ENCODE measurements around the gene RIPK3.
A peak's percentile ranks its signal among the peaks of the same experiment; 100 is the strongest.

RIPK3 gene

DNA sequence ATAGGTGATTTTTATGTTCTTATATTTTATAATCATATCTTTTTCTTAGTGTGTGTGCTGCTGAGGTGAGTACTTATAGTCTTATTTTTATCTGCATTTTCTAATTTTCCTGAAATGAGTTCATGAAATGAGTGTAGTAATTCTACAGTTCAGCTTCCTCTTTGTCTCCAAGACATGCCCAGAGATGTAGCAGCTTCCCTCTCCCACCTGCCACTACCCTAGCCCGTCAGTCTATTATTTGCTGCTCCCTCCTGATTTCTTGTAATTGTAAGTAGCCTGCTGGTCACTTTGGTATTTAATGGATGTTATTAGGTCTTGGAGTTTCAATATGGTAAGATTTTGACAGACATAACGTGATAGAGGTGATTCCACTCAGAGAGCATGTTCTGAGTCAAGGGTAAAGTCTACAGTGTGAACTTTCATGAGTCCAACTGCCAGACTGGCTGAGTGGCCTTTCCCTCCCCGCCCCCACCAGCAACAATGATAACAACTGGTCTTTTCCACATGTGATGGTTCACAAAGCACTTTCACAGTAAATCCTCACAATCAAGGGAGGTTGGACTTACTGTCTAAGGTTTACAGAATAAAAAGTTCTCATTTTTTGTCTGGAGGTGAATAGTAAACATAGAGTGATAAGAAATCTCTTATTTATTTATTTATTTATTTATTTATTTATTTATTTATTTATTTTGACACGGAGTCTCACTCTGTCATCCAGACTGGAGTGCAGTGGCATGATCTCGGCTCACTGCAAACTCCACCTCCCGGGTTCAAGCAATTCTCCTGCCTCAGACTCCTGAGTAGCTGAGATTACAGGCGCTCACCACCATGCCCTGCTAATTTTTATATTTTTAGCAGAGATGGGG, 4.2 kb upstream of the RIPK3 start:
- Histone ChIP-seq H2AFZ (ENCODE audit: low read length, unreplicated experiment) (no peak overlapping the region), H3K4me3 (ENCODE audit: low read depth, low read length) (no peak overlapping the region), H3K36me3 (ENCODE audit: insufficient read depth, low read length) (no peaks in the 10 kb centered on the region), H3K27me3 (ENCODE audit: insufficient read depth, low read length) (peaks cover 14% of the 10 kb centered on the region), H3K79me2 (ENCODE audit: control insufficient read depth, insufficient read depth, low read length, unreplicated experiment) (no peaks in the 10 kb centered on the region), H3K27ac (ENCODE audit: low read depth, low read length) (no peak overlapping the region), H3K4me1 (ENCODE audit: control insufficient read depth, insufficient read depth, low read length, unreplicated experiment) (no peaks in the 10 kb centered on the region)

DNA sequence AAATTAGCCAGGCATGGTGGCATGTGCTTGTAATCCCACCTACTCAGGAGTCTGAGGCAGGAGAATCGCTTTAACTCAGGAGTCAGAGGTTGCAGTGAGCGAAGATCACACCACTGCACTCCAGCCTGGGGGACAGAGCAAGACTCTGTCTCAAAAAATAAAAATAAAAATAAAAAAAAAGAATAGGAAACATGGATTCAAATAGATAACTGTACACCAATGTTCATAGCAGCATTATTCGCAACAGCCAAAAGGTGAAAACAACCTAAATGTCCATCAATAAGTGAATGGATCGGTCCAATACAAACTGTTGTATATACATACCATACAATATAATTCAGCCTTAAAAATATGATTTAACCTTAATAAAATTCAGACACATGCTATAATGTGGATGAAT, 3.1 kb upstream of the RIPK3 start:
- H3K79me2 ChIP-seq (ENCODE audit: control insufficient read depth, insufficient read depth, low read length, unreplicated experiment) = no peaks in the 10 kb centered on the region
- H2AFZ ChIP-seq (ENCODE audit: low read length, unreplicated experiment) = no peak overlapping the region
- no peak overlapping the region for H3K4me3 ChIP-seq (ENCODE audit: low read depth, low read length)
- H3K27me3 ChIP-seq (ENCODE audit: insufficient read depth, low read length) = peaks cover 17% of the 10 kb centered on the region
- no peak overlapping the region for H3K27ac ChIP-seq (ENCODE audit: low read depth, low read length)
- H3K4me1 ChIP-seq (ENCODE audit: control insufficient read depth, insufficient read depth, low read length, unreplicated experiment) = no peaks in the 10 kb centered on the region
- H3K36me3 ChIP-seq (ENCODE audit: insufficient read depth, low read length) = no peaks in the 10 kb centered on the region

DNA sequence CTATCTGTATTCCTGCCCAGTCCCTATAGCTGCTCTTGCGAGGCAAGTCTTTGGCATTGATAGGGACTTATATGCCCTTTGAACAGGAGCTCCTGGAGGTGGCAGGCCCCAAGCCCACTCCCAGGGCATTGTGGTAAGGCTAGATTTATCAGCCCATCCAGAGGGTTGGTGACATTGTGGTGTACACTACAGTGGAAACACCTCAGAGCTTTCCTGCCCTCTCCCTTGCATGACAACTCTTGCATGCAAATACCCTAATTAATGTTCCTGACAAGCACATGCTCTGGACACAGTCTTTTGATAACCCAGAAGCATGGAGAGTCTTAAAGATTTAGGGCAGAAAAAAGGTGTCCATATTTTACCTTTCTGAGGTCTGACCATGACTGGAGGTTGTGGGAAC, 815 bp upstream of the RIPK3 start:
- Histone ChIP-seq H3K4me3 (ENCODE audit: low read depth, low read length) (no peak overlapping the region), H3K4me1 (ENCODE audit: control insufficient read depth, insufficient read depth, low read length, unreplicated experiment) (peaks cover 4% of the 10 kb centered on the region), H3K36me3 (ENCODE audit: insufficient read depth, low read length) (no peaks in the 10 kb centered on the region), H2AFZ (ENCODE audit: low read length, unreplicated experiment) (no peak overlapping the region), H3K27ac (ENCODE audit: low read depth, low read length) (no peak overlapping the region), H3K79me2 (ENCODE audit: control insufficient read depth, insufficient read depth, low read length, unreplicated experiment) (no peaks in the 10 kb centered on the region), H3K27me3 (ENCODE audit: insufficient read depth, low read length) (peaks cover 17% of the 10 kb centered on the region)

DNA sequence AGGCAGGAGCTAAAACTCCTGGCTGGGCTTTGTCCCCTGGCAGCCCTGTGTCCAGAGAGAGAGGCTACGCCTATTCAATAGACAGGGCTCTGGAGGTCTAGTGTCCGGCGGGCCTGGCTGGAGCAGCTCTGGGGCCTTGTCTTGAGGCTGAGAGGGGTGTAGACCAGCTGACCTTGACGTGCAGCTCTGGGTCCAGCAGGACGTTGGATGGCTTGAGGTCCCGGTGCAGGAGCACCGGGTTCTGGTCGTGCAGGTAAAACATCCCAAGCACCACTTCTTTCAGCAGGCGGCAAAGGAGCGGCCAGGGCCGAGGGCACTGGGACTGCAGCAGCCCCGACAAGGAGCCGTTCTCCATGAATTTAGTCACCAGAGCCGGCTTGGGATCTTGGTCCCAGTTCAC, 948 bp downstream of the RIPK3 start:
- H3K36me3 ChIP-seq (ENCODE audit: insufficient read depth, low read length) = no peaks in the 10 kb centered on the region
- peaks cover 27% of the 10 kb centered on the region for H3K27me3 ChIP-seq (ENCODE audit: insufficient read depth, low read length)
- H3K4me1 ChIP-seq (ENCODE audit: control insufficient read depth, insufficient read depth, low read length, unreplicated experiment) = peaks cover 4% of the 10 kb centered on the region
- H3K27ac ChIP-seq (ENCODE audit: low read depth, low read length) = no peak overlapping the region
- no peak overlapping the region for H2AFZ ChIP-seq (ENCODE audit: low read length, unreplicated experiment)
- H3K4me3 ChIP-seq (ENCODE audit: low read depth, low read length) = no peak overlapping the region
- no peaks in the 10 kb centered on the region for H3K79me2 ChIP-seq (ENCODE audit: control insufficient read depth, insufficient read depth, low read length, unreplicated experiment)

DNA sequence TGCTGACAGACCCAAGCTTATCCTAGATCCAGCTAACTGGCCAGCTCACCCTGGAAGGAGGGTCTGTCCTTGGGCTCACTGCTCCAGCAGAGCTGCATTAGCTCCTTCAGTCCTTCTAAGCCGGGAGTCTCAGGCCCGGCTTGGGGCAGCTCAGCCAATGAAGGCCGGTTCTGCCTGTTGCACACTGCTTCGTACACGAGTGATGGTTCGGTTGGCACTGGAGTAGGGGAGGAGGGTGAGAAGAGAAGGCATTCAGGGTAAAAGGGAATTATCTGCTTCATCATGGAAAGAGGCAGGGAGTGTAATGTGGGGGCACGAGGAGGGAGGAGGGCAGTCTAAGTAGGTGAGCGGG, 2.0 kb downstream of the RIPK3 start:
- Histone ChIP-seq H3K36me3 (ENCODE audit: insufficient read depth, low read length) (no peaks in the 10 kb centered on the region), H3K27ac (ENCODE audit: low read depth, low read length) (no peak overlapping the region), H2AFZ (ENCODE audit: low read length, unreplicated experiment) (no peak overlapping the region), H3K4me3 (ENCODE audit: low read depth, low read length) (no peak overlapping the region), H3K4me1 (ENCODE audit: control insufficient read depth, insufficient read depth, low read length, unreplicated experiment) (peaks cover 4% of the 10 kb centered on the region), H3K27me3 (ENCODE audit: insufficient read depth, low read length) (peaks cover 29% of the 10 kb centered on the region), H3K79me2 (ENCODE audit: control insufficient read depth, insufficient read depth, low read length, unreplicated experiment) (no peaks in the 10 kb centered on the region)

DNA sequence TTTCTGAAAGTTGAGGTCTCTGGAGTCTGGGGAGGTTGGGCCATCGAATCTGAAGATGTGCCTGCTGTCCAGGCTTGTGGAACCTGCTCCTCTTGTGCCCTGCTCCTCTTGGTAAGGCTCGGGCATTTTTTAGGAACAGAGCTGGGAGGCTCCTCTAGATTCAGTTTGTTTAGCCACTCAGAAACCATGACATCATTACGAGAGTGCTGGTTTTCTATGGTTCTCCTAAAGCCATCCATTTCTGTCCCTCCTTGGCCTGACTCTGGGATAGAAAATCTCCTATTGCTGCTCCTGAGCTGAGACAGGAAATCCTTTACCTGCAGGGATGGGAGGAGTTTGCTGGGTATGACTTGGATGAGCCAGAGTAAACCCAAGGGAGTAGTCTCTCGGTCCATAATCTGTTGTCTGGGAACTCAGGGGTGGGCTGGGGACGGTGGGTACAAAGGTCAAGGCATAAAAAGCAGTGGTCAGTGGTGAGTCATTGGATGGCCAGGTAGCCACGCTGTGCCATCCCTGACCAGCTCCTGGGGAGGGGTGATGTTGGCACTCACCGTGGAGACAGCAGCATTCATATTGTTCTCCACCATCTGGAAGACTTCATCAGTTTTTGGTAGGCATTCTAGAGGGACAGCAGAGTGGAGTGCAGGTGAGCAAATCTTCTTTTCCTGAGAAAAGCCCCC, 2.5 kb downstream of the RIPK3 start:
- Histone ChIP-seq H2AFZ (ENCODE audit: low read length, unreplicated experiment) (no peak overlapping the region), H3K79me2 (ENCODE audit: control insufficient read depth, insufficient read depth, low read length, unreplicated experiment) (no peaks in the 10 kb centered on the region), H3K36me3 (ENCODE audit: insufficient read depth, low read length) (no peaks in the 10 kb centered on the region), H3K4me1 (ENCODE audit: control insufficient read depth, insufficient read depth, low read length, unreplicated experiment) (peaks cover 4% of the 10 kb centered on the region), H3K4me3 (ENCODE audit: low read depth, low read length) (no peak overlapping the region), H3K27ac (ENCODE audit: low read depth, low read length) (no peak overlapping the region), H3K27me3 (ENCODE audit: insufficient read depth, low read length) (peaks cover 34% of the 10 kb centered on the region)

DNA sequence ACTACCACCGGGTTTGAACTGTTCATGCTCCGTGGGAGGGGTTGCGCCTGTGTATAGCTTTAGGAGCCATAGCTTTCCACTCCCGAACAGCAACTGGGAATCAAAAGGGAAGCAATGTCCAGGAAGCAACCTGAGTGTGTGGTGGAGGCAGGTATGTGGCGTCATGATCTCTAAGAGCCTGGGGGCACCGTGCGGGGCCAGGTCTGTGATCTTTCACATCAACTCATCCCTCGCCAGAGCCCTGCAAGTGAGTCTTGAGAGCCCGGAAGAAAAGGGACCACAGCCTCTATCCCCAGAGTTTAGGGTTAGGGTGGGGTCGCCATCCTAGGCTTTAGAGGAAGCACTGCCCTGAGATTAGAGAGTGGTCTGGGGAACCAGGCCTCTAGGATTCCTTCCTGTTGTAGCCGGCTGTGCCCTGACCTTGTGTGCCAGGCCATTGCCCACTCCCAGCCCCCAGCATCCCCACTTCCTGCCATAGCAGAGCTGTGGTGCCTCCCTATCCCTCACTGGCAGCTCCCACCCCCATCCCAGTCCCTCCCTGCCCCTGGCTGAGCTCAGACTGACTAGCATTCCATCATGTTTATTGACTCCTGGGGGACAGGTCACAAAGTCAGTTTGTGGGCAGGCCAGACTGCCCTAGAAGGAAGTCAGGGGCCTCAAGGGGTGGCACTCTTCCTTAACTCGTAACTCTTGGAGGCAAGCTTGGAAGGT, 4.2 kb downstream of the RIPK3 start:
- Histone ChIP-seq H3K27me3 (ENCODE audit: insufficient read depth, low read length) (peaks cover 28% of the 10 kb centered on the region), H3K4me3 (ENCODE audit: low read depth, low read length) (no peak overlapping the region; the same call in 1 of the 2 replicates), H3K4me1 (ENCODE audit: control insufficient read depth, insufficient read depth, low read length, unreplicated experiment) (peaks cover 4% of the 10 kb centered on the region), H2AFZ (ENCODE audit: low read length, unreplicated experiment) (no peak overlapping the region), H3K79me2 (ENCODE audit: control insufficient read depth, insufficient read depth, low read length, unreplicated experiment) (no peaks in the 10 kb centered on the region), H3K36me3 (ENCODE audit: insufficient read depth, low read length) (no peaks in the 10 kb centered on the region), H3K27ac (ENCODE audit: low read depth, low read length) (no peak overlapping the region)

DNA sequence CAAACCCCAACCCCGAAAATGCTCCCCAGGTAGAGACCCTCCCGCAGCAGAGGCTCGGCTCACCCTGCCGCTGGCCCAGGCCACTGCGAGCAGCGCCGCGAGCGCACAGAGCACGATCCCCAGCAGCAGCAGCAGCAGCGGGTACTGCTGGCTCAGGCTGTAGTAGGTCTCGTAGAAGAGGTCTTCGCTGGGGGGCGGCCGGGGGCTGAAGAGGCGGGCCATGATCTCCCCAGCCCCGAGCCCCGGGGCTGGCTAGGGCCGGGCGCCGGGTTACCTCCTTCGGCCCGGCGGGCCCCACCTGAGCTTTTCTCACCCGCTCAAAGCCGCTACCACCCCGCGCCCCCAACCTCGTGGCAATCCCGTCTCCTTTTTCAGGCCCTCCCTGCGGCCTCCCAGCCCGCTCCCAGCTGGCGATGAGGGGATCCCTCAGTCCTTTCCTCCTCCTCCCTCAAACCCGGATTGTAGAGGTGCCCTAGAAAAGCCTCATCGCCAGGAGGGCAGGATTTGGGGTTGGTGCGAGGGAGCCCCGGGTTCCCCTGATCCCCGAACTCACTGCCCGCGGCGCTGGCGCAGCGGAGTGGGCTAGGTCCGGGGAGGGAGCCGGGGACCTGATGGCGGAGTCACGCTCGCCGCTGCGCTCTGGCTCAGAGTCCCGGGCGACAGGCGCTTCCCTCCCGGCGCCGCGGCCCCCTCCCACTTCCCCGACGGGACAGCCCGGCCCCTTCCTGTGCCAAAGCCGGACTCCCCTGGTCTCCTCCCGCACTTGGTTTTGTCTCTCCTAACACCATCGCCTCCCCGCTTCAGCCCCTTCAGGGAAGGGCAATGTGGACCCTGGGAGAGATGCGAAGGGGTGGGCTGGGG, 5.1 kb downstream of the RIPK3 start, which contains the start of gene ADCY4:
Gene ADCY4, minus strand, starts transcription at position 641 of the 861 bp plus-strand sequence. Its CDS starts 419 bp downstream, at position 222.
- Histone ChIP-seq H3K27ac (ENCODE audit: low read depth, low read length) (peak within 1 kb of the TSS; percentile 30), H2AFZ (ENCODE audit: low read length, unreplicated experiment) (peak within 1 kb of the TSS; percentile 55), H3K4me3 (ENCODE audit: low read depth, low read length) (peak within 1 kb of the TSS; percentile 73), H3K4me1 (ENCODE audit: control insufficient read depth, insufficient read depth, low read length, unreplicated experiment) (peaks cover 4% of the 10 kb centered on the region), H3K27me3 (ENCODE audit: insufficient read depth, low read length) (peaks cover 21% of the 10 kb centered on the region), H3K79me2 (ENCODE audit: control insufficient read depth, insufficient read depth, low read length, unreplicated experiment) (no peaks in the 10 kb centered on the region), H3K36me3 (ENCODE audit: insufficient read depth, low read length) (no peaks in the 10 kb centered on the region)

DNA sequence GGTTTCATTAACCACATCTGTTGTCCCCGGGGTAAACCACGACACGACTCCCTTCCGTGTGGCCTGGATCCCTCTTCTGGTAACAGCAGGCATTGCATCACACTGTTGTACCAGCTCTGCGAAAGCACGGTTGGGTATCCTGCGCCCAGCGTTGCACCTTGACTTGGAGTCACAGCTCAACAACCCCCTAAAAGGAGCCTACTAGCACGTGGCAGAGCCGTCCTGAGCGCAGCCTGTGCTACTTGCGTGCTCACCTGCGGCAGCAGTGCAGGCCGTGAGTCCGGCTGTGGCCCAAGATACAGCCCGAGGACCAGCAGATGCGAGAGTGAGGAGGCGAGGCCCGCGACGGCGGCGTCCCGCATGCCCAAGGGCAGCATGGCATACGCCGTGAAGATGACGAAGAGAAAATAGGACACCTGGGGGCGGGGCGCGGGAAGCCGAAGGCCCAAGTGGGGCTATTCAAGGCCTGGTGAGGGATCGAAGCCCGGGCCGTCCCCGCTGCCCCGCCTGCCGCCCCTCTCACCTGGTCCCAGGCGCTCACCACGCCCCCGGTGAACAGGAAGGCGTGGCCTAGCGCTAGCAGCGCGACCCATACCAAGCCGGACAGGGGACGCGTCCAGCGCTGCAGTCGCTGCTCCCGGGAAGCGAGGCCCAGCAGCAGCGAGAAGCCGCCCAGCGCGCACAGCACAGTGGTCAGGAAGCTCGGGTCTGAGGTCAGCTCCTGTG, 7.4 kb downstream of the RIPK3 start:
- peaks cover 4% of the 10 kb centered on the region for H3K4me1 ChIP-seq (ENCODE audit: control insufficient read depth, insufficient read depth, low read length, unreplicated experiment)
- H3K27ac ChIP-seq (ENCODE audit: low read depth, low read length) = no peak overlapping the region
- H3K36me3 ChIP-seq (ENCODE audit: insufficient read depth, low read length) = no peaks in the 10 kb centered on the region
- H3K4me3 ChIP-seq (ENCODE audit: low read depth, low read length) = peak overlapping the region; percentile 64
- H2AFZ ChIP-seq (ENCODE audit: low read length, unreplicated experiment) = peak overlapping the region; percentile 48
- peaks cover 18% of the 10 kb centered on the region for H3K27me3 ChIP-seq (ENCODE audit: insufficient read depth, low read length)
- no peaks in the 10 kb centered on the region for H3K79me2 ChIP-seq (ENCODE audit: control insufficient read depth, insufficient read depth, low read length, unreplicated experiment)
